SK-N-SH (cell line): ENCODE results near the gene UST.

Source experiments
- POLR2AphosphoS5 ChIP-seq: IDR thresholded peaks from 2 replicates; pipeline ENCODE4 v1.6.1; 2012; ENCODE audit warnings: low read depth, low read length
- SMC3 ChIP-seq: IDR thresholded peaks from 2 replicates; pipeline ENCODE4 v1.6.1; 2012; ENCODE audit warnings: low read depth, low read length, improper control_type of control experiment
- YY1 ChIP-seq: IDR thresholded peaks from 2 replicates; pipeline ENCODE4 v1.4.0; 2012; ENCODE audit warnings: low read depth, mild to moderate bottlenecking
- TF ChIP-seq, protein P1 (sequence below): fragments of 200-600 bp; sonication (generic); IDR thresholded peaks from 2 replicates; pipeline ENCODE4 v1.6.1; 2017; ENCODE audit warnings: antibody characterized with exemption, mild to moderate bottlenecking, moderate library complexity

DNA sequence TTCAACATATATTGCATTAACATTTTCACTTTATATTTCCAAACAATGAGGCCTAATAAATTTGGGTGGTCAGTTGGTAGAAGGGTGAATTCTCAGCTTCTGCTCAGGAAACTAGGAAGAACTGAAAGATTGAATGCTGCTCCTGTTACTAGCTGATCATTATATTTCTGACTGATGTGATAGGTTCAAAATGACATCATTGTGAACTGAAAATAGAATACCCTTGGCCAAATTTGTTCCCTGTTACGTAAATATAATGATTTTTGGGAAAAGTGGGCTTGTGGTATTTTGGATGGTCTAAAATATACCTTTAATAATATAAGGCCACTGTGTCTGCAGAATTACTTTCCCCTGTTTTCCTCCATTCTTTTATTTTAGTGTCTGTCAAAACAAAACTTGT lies 2.8 kb downstream of the UST start:
- TF ChIP-seq, protein P1, sequence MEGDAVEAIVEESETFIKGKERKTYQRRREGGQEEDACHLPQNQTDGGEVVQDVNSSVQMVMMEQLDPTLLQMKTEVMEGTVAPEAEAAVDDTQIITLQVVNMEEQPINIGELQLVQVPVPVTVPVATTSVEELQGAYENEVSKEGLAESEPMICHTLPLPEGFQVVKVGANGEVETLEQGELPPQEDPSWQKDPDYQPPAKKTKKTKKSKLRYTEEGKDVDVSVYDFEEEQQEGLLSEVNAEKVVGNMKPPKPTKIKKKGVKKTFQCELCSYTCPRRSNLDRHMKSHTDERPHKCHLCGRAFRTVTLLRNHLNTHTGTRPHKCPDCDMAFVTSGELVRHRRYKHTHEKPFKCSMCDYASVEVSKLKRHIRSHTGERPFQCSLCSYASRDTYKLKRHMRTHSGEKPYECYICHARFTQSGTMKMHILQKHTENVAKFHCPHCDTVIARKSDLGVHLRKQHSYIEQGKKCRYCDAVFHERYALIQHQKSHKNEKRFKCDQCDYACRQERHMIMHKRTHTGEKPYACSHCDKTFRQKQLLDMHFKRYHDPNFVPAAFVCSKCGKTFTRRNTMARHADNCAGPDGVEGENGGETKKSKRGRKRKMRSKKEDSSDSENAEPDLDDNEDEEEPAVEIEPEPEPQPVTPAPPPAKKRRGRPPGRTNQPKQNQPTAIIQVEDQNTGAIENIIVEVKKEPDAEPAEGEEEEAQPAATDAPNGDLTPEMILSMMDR, result no peak
- TF ChIP-seq SMC3 (no peak), POLR2AphosphoS5 (no peak), YY1 (no peak)
